ENCODE measurements around the gene KIAA0753. TPM values are rescaled to one million over a fixed set of nuclear protein-coding genes. Genes with fewer than 3 reads are reported as not detected.
A peak's percentile ranks its signal among the peaks of the same experiment; 100 is the strongest.

The KIAA0753 gene
- total RNA-seq, 4 donors from 2014 or later = 14.7 to 36.3 (median 23.3) TPM

- no peak for TF ChIP-seq POLR2A (IDR thresholded peaks at IDR 0.05)
- TF ChIP-seq, protein P1, sequence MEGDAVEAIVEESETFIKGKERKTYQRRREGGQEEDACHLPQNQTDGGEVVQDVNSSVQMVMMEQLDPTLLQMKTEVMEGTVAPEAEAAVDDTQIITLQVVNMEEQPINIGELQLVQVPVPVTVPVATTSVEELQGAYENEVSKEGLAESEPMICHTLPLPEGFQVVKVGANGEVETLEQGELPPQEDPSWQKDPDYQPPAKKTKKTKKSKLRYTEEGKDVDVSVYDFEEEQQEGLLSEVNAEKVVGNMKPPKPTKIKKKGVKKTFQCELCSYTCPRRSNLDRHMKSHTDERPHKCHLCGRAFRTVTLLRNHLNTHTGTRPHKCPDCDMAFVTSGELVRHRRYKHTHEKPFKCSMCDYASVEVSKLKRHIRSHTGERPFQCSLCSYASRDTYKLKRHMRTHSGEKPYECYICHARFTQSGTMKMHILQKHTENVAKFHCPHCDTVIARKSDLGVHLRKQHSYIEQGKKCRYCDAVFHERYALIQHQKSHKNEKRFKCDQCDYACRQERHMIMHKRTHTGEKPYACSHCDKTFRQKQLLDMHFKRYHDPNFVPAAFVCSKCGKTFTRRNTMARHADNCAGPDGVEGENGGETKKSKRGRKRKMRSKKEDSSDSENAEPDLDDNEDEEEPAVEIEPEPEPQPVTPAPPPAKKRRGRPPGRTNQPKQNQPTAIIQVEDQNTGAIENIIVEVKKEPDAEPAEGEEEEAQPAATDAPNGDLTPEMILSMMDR (IDR thresholded peaks at IDR 0.05) = no peak
- Histone ChIP-seq H3K27me3 (no peaks in the 10 kb centered on the region), H3K36me3 (no peaks in the 10 kb centered on the region), H3K4me1 (peaks cover 0 to 10% (median 7%) of the 10 kb centered on the region in 4 donors), H3K9me3 (no peaks in the 10 kb centered on the region), H3K27ac (no peak overlapping the region), H3K4me3 (no peak overlapping the region)
- peak in 1 of 3 donors; percentile 24 for DNase-seq
These were observed 81.4 kb downstream of the KIAA0753 start for GRCh38 chr17:6558932-6559752.

DNA sequence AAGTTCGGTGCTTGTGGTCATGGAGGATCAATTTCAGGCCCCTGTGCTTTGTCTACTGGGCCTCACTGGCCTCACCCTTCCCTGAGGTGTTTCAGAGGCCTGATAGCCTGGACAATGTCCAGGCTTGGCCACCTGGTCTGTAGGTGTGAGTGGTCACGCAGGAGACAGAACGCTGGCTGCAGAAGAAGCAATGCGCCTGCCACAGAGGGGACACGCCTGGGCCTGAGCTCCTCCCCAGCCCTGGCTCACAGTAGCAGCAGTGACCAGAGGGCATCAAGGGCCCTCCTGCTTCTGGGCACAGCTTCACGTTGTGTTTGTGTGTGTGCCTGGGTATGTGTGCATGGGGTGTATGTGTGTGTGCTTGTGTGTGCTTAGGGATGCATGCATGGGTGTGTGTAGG, 82.2 kb downstream of the KIAA0753 start:
- Histone ChIP-seq H3K27me3 (no peaks in the 10 kb centered on the region), H3K4me1 (peaks cover 0 to 10% (median 7%) of the 10 kb centered on the region in 4 donors), H3K4me3 (no peak overlapping the region), H3K9me3 (no peaks in the 10 kb centered on the region), H3K27ac (no peak overlapping the region), H3K36me3 (no peaks in the 10 kb centered on the region)
- DNase-seq = peak in 1 of 3 donors; percentile 42
- TF ChIP-seq, protein P1 (IDR thresholded peaks at IDR 0.05) = no peak

DNA sequence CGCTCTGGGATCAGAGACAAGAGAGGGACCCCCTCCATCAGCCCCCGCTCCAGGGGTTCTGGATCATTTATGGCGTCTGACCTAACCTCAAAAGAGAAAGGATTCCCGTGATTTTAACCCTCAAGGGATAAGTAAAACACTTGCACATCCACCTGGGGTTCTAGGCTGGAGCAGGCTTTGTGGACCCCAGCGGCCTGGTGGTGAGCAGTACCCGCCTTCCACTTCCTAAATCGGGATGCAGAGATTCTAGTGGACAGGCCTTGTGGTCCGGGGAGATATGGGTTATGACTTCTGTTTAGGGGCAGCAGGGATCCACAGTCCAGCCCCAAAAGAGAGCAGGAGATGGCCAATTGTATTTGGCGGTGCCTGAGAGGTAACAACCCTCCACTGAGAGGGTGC, 83.5 kb downstream of the KIAA0753 start:
- no peaks in the 10 kb centered on the region for H3K36me3 ChIP-seq
- peak overlapping the region in 1 of 4 donors; percentile 35 for H3K27ac ChIP-seq
- no peak for DNase-seq
- H3K27me3 ChIP-seq = no peaks in the 10 kb centered on the region
- TF ChIP-seq, protein P1 (IDR thresholded peaks at IDR 0.05) = no peak
- TF ChIP-seq POLR2A (IDR thresholded peaks at IDR 0.05) = no peak
- peak overlapping the region in 1 of 4 donors; percentile 74 for H3K4me3 ChIP-seq
- H3K9me3 ChIP-seq = no peaks in the 10 kb centered on the region
- peaks cover 0 to 15% (median 7%) of the 10 kb centered on the region in 4 donors for H3K4me1 ChIP-seq

GRCh38 chr17:6556121-6557039, 84.1 kb downstream of the KIAA0753 start, which contains the start of gene PITPNM3:
PITPNM3 (minus strand) TSS chr17:6556555; CDS start chr17:6556406, 149 bp downstream.
- peak in 1 of 3 donors; percentile 60 for DNase-seq
- Histone ChIP-seq H3K4me1 (peaks cover 0 to 17% (median 7%) of the 10 kb centered on the region in 4 donors), H3K27me3 (no peaks in the 10 kb centered on the region), H3K36me3 (no peaks in the 10 kb centered on the region), H3K4me3 (peak within 1 kb of the TSS; percentile 40 to 74 (median 59)), H3K27ac (peak within 1 kb of the TSS in 1 of 4 donors; percentile 44), H3K9me3 (no peaks in the 10 kb centered on the region)
- TF ChIP-seq, protein P1 (IDR thresholded peaks at IDR 0.05) = no peak
- TF ChIP-seq POLR2A (IDR thresholded peaks at IDR 0.05) = no peak

DNA sequence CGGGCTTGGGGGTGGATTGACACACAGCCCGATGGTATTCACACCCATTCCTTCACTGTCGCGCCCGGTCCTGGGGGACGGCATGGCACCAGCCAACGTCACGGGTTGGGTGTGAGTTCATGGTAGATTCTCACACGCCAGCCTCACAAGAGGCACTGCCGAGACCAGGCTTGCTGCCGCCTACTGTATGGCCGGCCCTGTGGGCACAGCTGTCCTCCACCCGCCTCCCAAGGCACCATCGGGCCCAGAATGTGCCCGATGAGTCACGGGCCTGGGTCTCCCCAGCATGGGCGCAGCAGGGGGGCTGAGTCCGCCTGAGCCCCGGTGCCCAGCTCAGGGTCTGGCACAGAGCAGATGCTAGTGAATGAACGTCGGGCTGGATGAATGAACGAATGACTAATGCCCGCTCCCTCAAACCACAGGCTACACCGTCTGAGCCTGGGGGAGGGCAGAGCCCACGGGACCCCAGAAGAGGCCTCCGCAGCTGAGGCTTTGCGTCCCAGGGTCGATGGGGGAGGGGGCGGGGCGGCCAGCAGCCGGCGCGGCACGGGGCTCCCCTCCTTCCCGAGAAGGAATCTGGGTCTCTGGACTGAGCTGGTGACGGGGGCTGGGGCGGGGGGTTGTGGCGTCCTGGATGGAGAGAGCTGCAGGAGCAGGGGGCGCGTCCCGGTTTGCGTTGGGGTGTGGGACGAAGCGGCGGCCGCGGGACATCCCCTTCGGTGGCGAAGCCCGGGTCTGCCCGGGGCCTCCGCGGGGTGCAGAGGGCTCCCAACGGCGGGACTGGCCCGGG, 85.0 kb downstream of the KIAA0753 start:
- peak overlapping the region in 1 of 4 donors; percentile 44 for H3K27ac ChIP-seq
- H3K4me3 ChIP-seq = peak overlapping the region; percentile 40 to 74 (median 59)
- H3K4me1 ChIP-seq = peaks cover 0 to 17% (median 7%) of the 10 kb centered on the region in 4 donors
- no peaks in the 10 kb centered on the region for H3K27me3 ChIP-seq
- H3K36me3 ChIP-seq = no peaks in the 10 kb centered on the region
- TF ChIP-seq POLR2A (IDR thresholded peaks at IDR 0.05) = no peak
- TF ChIP-seq, protein P1 (IDR thresholded peaks at IDR 0.05) = no peak
- DNase-seq = peak in 2 of 3 donors; percentile 50 to 65
- no peaks in the 10 kb centered on the region for H3K9me3 ChIP-seq

Data from Peyer's patch (tissue), 4 donors.